ENCODE data around the gene CPB2.

Gene CPB2

GRCh38 chr13:46043647-46044046, 61.2 kb downstream of the CPB2 start:
- DNase-seq: no peak

GRCh38 chr13:46041419-46041839, 63.4 kb downstream of the CPB2 start:
- DNase-seq: no peak

GRCh38 chr13:46040763-46041162, 64.1 kb downstream of the CPB2 start:
- no peak for DNase-seq

- no peak for DNase-seq
Observed at GRCh38 chr13:46039411-46040182, 65.2 kb downstream of the CPB2 start.

GRCh38 chr13:46038296-46038695, 66.5 kb downstream of the CPB2 start:
- no peak for DNase-seq

GRCh38 chr13:46035066-46035465, 69.8 kb downstream of the CPB2 start:
- no peak for DNase-seq

GRCh38 chr13:46032341-46032740, 72.5 kb downstream of the CPB2 start:
- DNase-seq: no peak

- DNase-seq: no peak
Observed at GRCh38 chr13:46031581-46032263, 73.1 kb downstream of the CPB2 start.

GRCh38 chr13:46025157-46025556, 79.7 kb downstream of the CPB2 start:
- no peak for DNase-seq

GRCh38 chr13:46022481-46022880, 82.4 kb downstream of the CPB2 start:
- no peak for DNase-seq

GRCh38 chr13:46016216-46016615, 88.6 kb downstream of the CPB2 start:
- DNase-seq: no peak

- no peak for DNase-seq
Observed at GRCh38 chr13:46015366-46015765, 89.5 kb downstream of the CPB2 start.

- DNase-seq: no peak
Observed at GRCh38 chr13:46012404-46012803, 92.4 kb downstream of the CPB2 start.

GRCh38 chr13:46010148-46010547, 94.7 kb downstream of the CPB2 start:
- DNase-seq: no peak

- DNase-seq: no peak
Observed at GRCh38 chr13:46008631-46009030, 96.2 kb downstream of the CPB2 start.

GRCh38 chr13:46006688-46007452, 98.0 kb downstream of the CPB2 start:
- no peak for DNase-seq

- DNase-seq: no peak
Observed at GRCh38 chr13:46004491-46004890, 100.3 kb downstream of the CPB2 start.
